K562 (cell line): Measurements from ENCODE around the gene CDC42EP5. TPM values are rescaled to one million over a fixed set of nuclear protein-coding genes. Genes with fewer than 3 reads are reported as not detected.

Experiments
- ATAC-seq: fragments of 200-7000 bp; cut with Tn5 transposase; 3 replicates; pipeline ENCODE4 v1.9.1; 2020; ENCODE audit warnings: moderate library complexity
- BruUV-seq: library from RNA; stranded (reverse); fragments of 400-500 nt; replicated peaks from 2 replicates; lab custom pipeline; 2021; lab: Mats Ljungman, UMichigan
- CTCF ChIA-PET: fragments of 300-600 bp; formaldehyde crosslinking; extraction: SDS; loops from one replicate; lab custom pipeline; 2021; ENCODE audit warnings: low intra/inter-chr PET ratio; lab: Yijun Ruan, JAX
- POLR2A ChIA-PET: fragments of 300-600, 350-650 bp; sonication (Branson Sonifier 250); formaldehyde crosslinking; extraction: SDS; loops from one replicate; lab custom pipeline; 2021; ENCODE audit warnings: antibody characterized with exemption, inconsistent platforms; lab: Yijun Ruan, JAX
- DNase-seq, 4 experiments: peaks; one replicate each; pipeline versions ENCODE4 v3.0.0 to v3.0.0-alpha.2; 2011 to 2018; ENCODE audit warnings: low spot score in 3 of 4, mixed read lengths in 3 of 4; ENCODE audit errors: extremely low read depth in 1 of 4
- FAIRE-seq: peaks from 2 replicates; lab custom pipeline; 2011; peaks lifted over from hg19 to GRCh38; lab: Jason Lieb, UNC
- H2AFZ ChIP-seq: 2 replicates; pipeline ENCODE4 v1.6.0; 2011; ENCODE audit warnings: low read depth, low read length, control low read depth, inconsistent platforms
- H3K27ac ChIP-seq: fragments of 200-600 bp; 3 replicates; pipeline ENCODE4 v1.8.0; 2011; ENCODE audit warnings: low read depth, mild to moderate bottlenecking, control low read depth, inconsistent platforms, low read length, moderate library complexity, mixed read lengths; ENCODE audit errors: extremely low read depth
- H3K27me3 ChIP-seq, 2 experiments: fragments of 300-600 bp in 1 of 2; 2 replicates in 1 of 2; 3 replicates in 1 of 2; pipeline versions ENCODE4 v1.6.0 to v1.8.0; 2011; ENCODE audit warnings: inconsistent platforms in 2 of 2, low read length in 2 of 2, mild to moderate bottlenecking in 1 of 2, mixed read lengths in 1 of 2, moderate library complexity in 1 of 2; ENCODE audit not compliant: control insufficient read depth in 2 of 2, insufficient read depth in 2 of 2
- H3K36me3 ChIP-seq: fragments of 300-600 bp; 3 replicates; pipeline ENCODE4 v1.8.0; 2011; ENCODE audit warnings: mild to moderate bottlenecking, low read length, inconsistent platforms; ENCODE audit not compliant: control insufficient read depth, insufficient read depth
- H3K4me1 ChIP-seq, 2 experiments: fragments of 200-600 bp in 1 of 2; replicated peaks in 1 of 2; 2 replicates in 1 of 2; 3 replicates in 1 of 2; pipeline versions ENCODE4 v1.5.1 to v1.8.0; 2011; ENCODE audit warnings: inconsistent platforms in 2 of 2, low read length in 2 of 2, mild to moderate bottlenecking in 1 of 2, mixed read lengths in 1 of 2, moderate library complexity in 1 of 2; ENCODE audit not compliant: control insufficient read depth in 2 of 2, insufficient read depth in 2 of 2
- H3K4me2 ChIP-seq: 2 replicates; pipeline ENCODE4 v1.6.1; 2011; ENCODE audit warnings: low read length, control low read depth, inconsistent platforms, mixed read lengths; ENCODE audit not compliant: insufficient read depth
- H3K4me3 ChIP-seq: fragments of 200-600 bp; sonication (generic), shearing (Covaris generic); 2 replicates; pipeline ENCODE4 v1.5.1; 2016; ENCODE audit warnings: control low read depth, inconsistent platforms
- H3K79me2 ChIP-seq: fragments of 200-600 bp; 3 replicates; pipeline ENCODE4 v1.8.0; 2011; ENCODE audit warnings: low read length, inconsistent platforms; ENCODE audit not compliant: control insufficient read depth, insufficient read depth
- H3K9ac ChIP-seq, 2 experiments: 2 replicates each; pipeline versions ENCODE4 v1.6.0 to v1.6.1; 2011; ENCODE audit warnings: low read depth in 2 of 2, low read length in 2 of 2, control low read depth in 1 of 2, inconsistent platforms in 1 of 2, mild to moderate bottlenecking in 1 of 2, mixed read lengths in 1 of 2; ENCODE audit not compliant: insufficient read depth in 1 of 2
- H3K9me1 ChIP-seq: one replicate; pipeline ENCODE4 v1.6.0; 2011; ENCODE audit warnings: inconsistent platforms, mild to moderate bottlenecking, low read length, moderate library complexity; ENCODE audit not compliant: control insufficient read depth, insufficient read depth
- H3K9me3 ChIP-seq: replicated peaks from 2 replicates; pipeline ENCODE4 v1.5.1; 2011; ENCODE audit warnings: low read depth, low read length, inconsistent platforms; ENCODE audit not compliant: control insufficient read depth, insufficient read depth
- H4K20me1 ChIP-seq: replicated peaks from 2 replicates; pipeline ENCODE4 v1.6.1; 2011; ENCODE audit warnings: low read length, inconsistent platforms, mixed read lengths; ENCODE audit not compliant: control insufficient read depth, insufficient read depth
- FOS ChIP-seq: IDR thresholded peaks from 3 replicates; pipeline ENCODE4 v1.6.1; 2011; ENCODE audit not compliant: insufficient read length; ENCODE audit errors: extremely low read depth
- MEF2D ChIP-seq: conservative IDR thresholded peaks from 2 replicates; pipeline ENCODE4 v1.6.1; 2016; ENCODE audit warnings: low read depth, missing genetic modification characterization, missing compliant biosample characterization
- PKNOX1 ChIP-seq: fragments of 450-650 bp; IDR thresholded peaks from 2 replicates; pipeline ENCODE4 v1.6.1; 2016
- TAF7 ChIP-seq: fragments of 450-650 bp; IDR thresholded peaks from 2 replicates; pipeline ENCODE4 v1.6.1; 2016; ENCODE audit warnings: missing genetic modification characterization, missing compliant biosample characterization
- USF2 ChIP-seq: sonication (generic); formaldehyde crosslinking; IDR thresholded peaks from 2 replicates; pipeline ENCODE4 v1.5.0; 2020; ENCODE audit warnings: missing genetic modification reagents
- ZBTB12 ChIP-seq: fragments of 250-450 bp; sonication (Bioruptor Pico); IDR thresholded peaks from 2 replicates; pipeline ENCODE4 v1.4.0; 2020
- ZC3H8 ChIP-seq: fragments of 450-650 bp; IDR thresholded peaks from 2 replicates; pipeline ENCODE4 v1.6.1; 2017
- ZNF316 ChIP-seq: fragments of 450-650 bp; IDR thresholded peaks from 2 replicates; pipeline ENCODE4 v1.6.1; 2016
- ZNF384 ChIP-seq: IDR thresholded peaks from 2 replicates; pipeline ENCODE4 v1.6.1; 2012; ENCODE audit warnings: low read depth, low read length, improper control_type of control experiment
- ZNF57 ChIP-seq: fragments of 450-650 bp; formaldehyde crosslinking; IDR thresholded peaks from 2 replicates; pipeline ENCODE4 v1.4.0; 2020; ENCODE audit warnings: mild to moderate bottlenecking, moderate library complexity
- ZNF707 ChIP-seq: fragments of 250-450 bp; sonication (Bioruptor Pico); conservative IDR thresholded peaks from 2 replicates; pipeline ENCODE4 v1.8.0; 2022; ENCODE audit warnings: inconsistent platforms, mild to moderate bottlenecking, moderate library complexity
- ZNF766 ChIP-seq: fragments of 200-800 bp; sonication (Bioruptor generic); conservative IDR thresholded peaks from 2 replicates; pipeline ENCODE4 v1.6.1; 2016; ENCODE audit warnings: missing genetic modification characterization, missing compliant biosample characterization
- ZSCAN32 ChIP-seq: fragments of 450-650 bp; formaldehyde crosslinking; IDR thresholded peaks from 2 replicates; pipeline ENCODE4 v1.4.0; 2020; ENCODE audit warnings: mild to moderate bottlenecking, moderate library complexity
- WGBS: fragments of 100-300 bp; shearing (Covaris generic); methylation state at CpG from one replicate; pipeline ENCODE4 v1.1.6; 2016; ENCODE audit warnings: low coverage, mixed read lengths; ENCODE audit not compliant: insufficient coverage; ENCODE audit errors: missing lambda C conversion rate; 5-methylcytosine and 5-hydroxymethylcytosine counted together
- in situ Hi-C: fragments of 300-500 bp; cut with MboI; formaldehyde crosslinking; loops from 4 replicates; pipeline ENCODE4 v1.15.0; 2018; ENCODE audit warnings: inconsistent platforms, mixed read lengths
- intact Hi-C: fragments of 100-400 bp; cut with micrococcal nuclease; formaldehyde crosslinking; loops from 2 replicates; pipeline ENCODE4 v1.14.2; 2022
- polyA plus RNA-seq, 8 experiments: library from polyadenylated mRNA; depleted of rRNA in 4 of 8; stranded (reverse) in 5 of 8; unstranded in 3 of 8; fragments of >200 nt; fragmentation: Nextera tagmentation in 2 of 8; fragmentation: Illumina TruSeq in 1 of 8; extraction: Ambion mirVana in 2 of 8; extraction: Trizol in 1 of 8; gene quantifications; 2 replicates each; pipeline versions ENCODE4 v1.2.1 to v1.2.3, GENCODE V29; 2011 to 2014; ENCODE audit warnings: inconsistent platforms in 1 of 8, missing spikeins in 1 of 8
- total RNA-seq, 7 experiments: library from RNA; depleted of rRNA in 6 of 7; stranded (reverse); fragments of >200 nt in 6 of 7; fragmentation: Illumina TruSeq in 2 of 7; extraction: Trizol in 2 of 7; gene quantifications; 2 replicates each; pipeline versions ENCODE4 v1.2.1 to v1.2.3, GENCODE V29; 2011 to 2021; ENCODE audit warnings: low replicate concordance in 1 of 7

The CDC42EP5 gene
- total and polyA plus RNA-seq, 9 of the 15 experiments (the other 6 are each of a cell fraction or from before 2014, with no cell fraction given), result 0.15 to 0.38 TPM; not detected in 7

- CTCF ChIA-PET, result no interaction called here
- TF ChIP-seq MEF2D (tag) (no peak), FOS (no peak), ZNF57 (CRISPR knock-in tag) (no peak), ZC3H8 (no peak), TAF7 (no peak), ZNF766 (CRISPR knock-in tag) (no peak), USF2 (CRISPR knock-in tag) (no peak), PKNOX1 (no peak), ZNF384 (no peak), ZNF316 (no peak), ZSCAN32 (CRISPR knock-in tag) (no peak), ZBTB12 (CRISPR knock-in tag) (no peak), ZNF707 (CRISPR knock-in tag) (no peak)
- ATAC-seq, result no peak
Observed at GRCh38 chr19:54485851-54486250, 12.8 kb upstream of the CDC42EP5 start.

More at GRCh38 chr19:54485851-54486250, 12.8 kb upstream of the CDC42EP5 start:
- H3K4me2 ChIP-seq, result no peak overlapping the region
- no peaks in the 10 kb centered on the region; a peak in 1 of 5 replicates for H3K4me1 ChIP-seq
- H3K79me2 ChIP-seq, result no peaks in the 10 kb centered on the region
- no peak overlapping the region for H3K27ac ChIP-seq
- no TSS peak for BruUV-seq
- POLR2A ChIA-PET, result interaction anchor here (0.6 to 0.9 kb wide), 3 partner anchors 12 to 905 kb away, joined by 3 to 4 read pairs (median 3); no protein-coding TSS in a partner anchor
- H3K9me3 ChIP-seq, result no peaks in the 10 kb centered on the region
- no peak overlapping the region for H2AFZ ChIP-seq
- H3K4me3 ChIP-seq, result no peak overlapping the region
- no peaks in the 10 kb centered on the region for H3K9me1 ChIP-seq
- H3K36me3 ChIP-seq, result no peaks in the 10 kb centered on the region
- H3K9ac ChIP-seq, result no peak overlapping the region
- DNase-seq, result no peak
- intact Hi-C loops, result no loop called here
- in situ Hi-C loops, result loop anchor here (10.0 kb wide), 1 partner anchor 189 kb away; no protein-coding TSS in a partner anchor
- H3K27me3 ChIP-seq, result peaks cover 18 to 20% of the 10 kb centered on the region in 2 experiments; a peak in 3 of 5 replicates
- 37% methylated on average over 5 of the region's 5 CpGs for WGBS
- no peak for FAIRE-seq
- no peaks in the 10 kb centered on the region; the same call in none of the 2 replicates for H4K20me1 ChIP-seq
